HL-60 (cell line): Measurements from ENCODE around the gene METTL16.
"Not testable (repeated sequence)": the region's sequence is repeated elsewhere in the genome, so short reads cannot be mapped to it uniquely, and the experiment has no call there.

ENCODE experiments used
- DNase-seq, 2 experiments: peaks; one replicate each; pipeline ENCODE4 v3.0.0-alpha.2; 2010 to 2020; ENCODE audit warnings: low read depth in 1 of 2, low spot score in 1 of 2
- H3K27ac ChIP-seq: fragments of 250-450 bp; sonication (Bioruptor Pico); replicated peaks from 2 replicates; pipeline ENCODE4 v1.5.1; 2020; ENCODE audit warnings: mild to moderate bottlenecking, moderate library complexity
- H3K27me3 ChIP-seq: fragments of 250-450 bp; sonication (Bioruptor Pico); 2 replicates; pipeline ENCODE4 v1.5.1; 2021; ENCODE audit warnings: mild to moderate bottlenecking, moderate library complexity; ENCODE audit not compliant: insufficient read depth, poor library complexity, severe bottlenecking
- H3K4me3 ChIP-seq: replicated peaks from 2 replicates; pipeline ENCODE4 v1.5.1; 2011; ENCODE audit warnings: mild to moderate bottlenecking, control low read depth, low read length; ENCODE audit not compliant: insufficient read depth
- CTCF ChIP-seq: IDR thresholded peaks from one replicate; pipeline ENCODE4 v1.5.1; 2011; ENCODE audit warnings: low read length, control low read depth, inconsistent platforms; ENCODE audit not compliant: insufficient read depth
- GABPA ChIP-seq: IDR thresholded peaks from 2 replicates; pipeline ENCODE4 v1.6.1; 2012; ENCODE audit warnings: low read depth
- POLR2AphosphoS5 ChIP-seq: IDR thresholded peaks from 2 replicates; pipeline ENCODE4 v1.6.1; 2012; ENCODE audit warnings: low read depth
- REST ChIP-seq: IDR thresholded peaks from 2 replicates; pipeline ENCODE4 v1.6.1; 2012; ENCODE audit warnings: low read depth; ENCODE audit not compliant: insufficient replicate concordance
- SPI1 ChIP-seq: IDR thresholded peaks from 2 replicates; pipeline ENCODE4 v1.6.1; 2012; ENCODE audit warnings: low read depth, mild to moderate bottlenecking, borderline replicate concordance

METTL16 gene

DNA sequence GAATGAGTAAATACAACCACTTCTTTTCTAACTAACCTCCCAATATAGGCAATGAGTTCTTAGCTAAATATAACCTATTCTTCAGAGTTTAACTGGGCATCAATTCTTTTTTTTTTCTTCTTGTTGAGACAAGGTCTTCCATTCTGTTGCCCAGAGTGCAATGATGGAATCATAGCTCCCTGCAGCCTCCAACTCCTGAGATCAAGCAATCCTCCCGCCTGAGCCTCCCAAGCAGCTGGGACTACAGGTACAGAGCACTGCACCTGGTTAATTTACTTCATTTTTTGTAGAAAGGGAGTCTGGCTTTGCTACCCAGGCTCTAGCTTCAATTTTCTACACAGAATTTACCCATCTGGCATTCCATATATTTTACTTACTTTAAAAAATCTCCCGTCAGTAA, 1.1 kb downstream of the METTL16 start:
- Histone ChIP-seq H3K4me3 (peak overlapping the region; percentile 72), H3K27ac (peak overlapping the region; percentile 91), H3K27me3 (no peaks in the 10 kb centered on the region)
- TF ChIP-seq SPI1: no peak
- TF ChIP-seq CTCF: no peak
- no peak for TF ChIP-seq GABPA
- TF ChIP-seq POLR2AphosphoS5: no peak
- no peak for TF ChIP-seq REST
- DNase-seq: no peak

- H3K27ac ChIP-seq: no peak overlapping the region
- no peak overlapping the region for H3K4me3 ChIP-seq
- no peaks in the 10 kb centered on the region for H3K27me3 ChIP-seq
- no peak for TF ChIP-seq GABPA
- no peak for TF ChIP-seq REST
- TF ChIP-seq CTCF: no peak
- TF ChIP-seq POLR2AphosphoS5: no peak
- TF ChIP-seq SPI1: no peak
- DNase-seq: no peak
Observed at GRCh38 chr17:2508035-2508434, 3.7 kb downstream of the METTL16 start.

- not testable (repeated sequence) for DNase-seq, H3K27ac ChIP-seq, H3K27me3 ChIP-seq, H3K4me3 ChIP-seq
Observed at GRCh38 chr17:2507015-2507414, 4.7 kb downstream of the METTL16 start.

DNA sequence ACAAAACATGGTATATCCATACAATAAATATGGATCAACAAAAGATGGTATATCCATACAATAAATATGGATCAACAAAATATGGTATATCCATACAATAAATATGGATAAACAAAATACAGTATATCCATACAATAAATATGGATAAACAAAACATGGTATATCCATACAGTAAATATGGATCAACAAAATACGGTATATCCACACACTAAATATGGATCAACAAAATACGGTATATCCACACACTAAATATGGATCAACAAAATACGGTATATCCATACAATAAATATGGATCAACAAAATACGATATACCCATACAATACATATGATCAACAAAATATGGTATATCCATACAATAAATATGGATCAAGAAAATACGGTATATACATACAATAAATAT, 8.1 kb downstream of the METTL16 start:
- Histone ChIP-seq H3K27ac (no peak overlapping the region), H3K27me3 (no peaks in the 10 kb centered on the region), H3K4me3 (no peak overlapping the region)
- TF ChIP-seq POLR2AphosphoS5: no peak
- no peak for TF ChIP-seq GABPA
- TF ChIP-seq REST: no peak
- no peak for TF ChIP-seq CTCF
- TF ChIP-seq SPI1: no peak
- no peak for DNase-seq
